Measurements from ENCODE around the gene CFAP43. TPM values are rescaled to one million over a fixed set of nuclear protein-coding genes. Genes with fewer than 3 reads are reported as not detected.

The CFAP43 gene
- total RNA-seq, 1 experiment from 2014 or later = 6.0 TPM

DNA sequence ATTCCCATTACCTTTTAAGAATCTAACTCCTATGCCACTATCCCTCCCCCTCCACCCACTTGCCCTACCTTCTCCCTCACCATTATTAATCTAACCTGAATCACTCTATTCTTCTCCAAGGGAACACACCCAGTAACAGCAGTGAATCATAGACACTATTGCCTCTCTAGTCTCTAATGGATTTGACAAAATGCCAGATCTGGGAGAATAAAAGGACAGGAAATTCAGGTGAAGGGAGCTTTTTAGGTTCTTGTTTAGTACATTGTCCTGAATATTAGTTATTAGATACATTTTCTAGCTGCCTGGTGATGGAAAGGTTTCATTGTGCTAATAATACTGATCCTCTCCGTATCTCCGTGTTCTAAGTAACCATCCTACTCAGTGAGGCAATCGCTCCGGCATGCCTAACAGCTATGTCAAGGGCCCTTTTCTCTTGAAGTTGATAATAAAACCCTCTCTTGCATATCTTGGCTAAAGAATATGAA lies 114.3 kb downstream of the CFAP43 start:
- no peaks in the 10 kb centered on the region for H3K9me3 ChIP-seq (ENCODE audit: insufficient read depth, low read depth)
- no peak overlapping the region for H2AFZ ChIP-seq
- no TSS peak for BruUV-seq (replicated peaks)
- H4K20me1 ChIP-seq (ENCODE audit: insufficient read depth) = no peaks in the 10 kb centered on the region
- no peaks in the 10 kb centered on the region for H3K27me3 ChIP-seq (ENCODE audit: insufficient read depth, low read depth)
- ChIA-PET POLR2A (ENCODE audit: unreplicated experiment) (interaction anchor here (0.6 to 0.7 kb wide), 2 partner anchors 47 to 373 kb away, joined by 3 read pairs; no protein-coding TSS in a partner anchor), CTCF (interaction anchor here (0.9 kb wide), 1 partner anchor 61 kb away, joined by 4 read pairs; no protein-coding TSS in a partner anchor)
- no peak overlapping the region for H3K4me3 ChIP-seq
- H3F3A ChIP-seq (ENCODE audit: insufficient read depth, low read depth) = peaks cover 26% of the 10 kb centered on the region
- peak overlapping the region; percentile 79 for H3K27ac ChIP-seq
- peak; percentile 25 to 87 for DNase-seq
- H3K9me2 ChIP-seq (ENCODE audit: insufficient read depth) = no peaks in the 10 kb centered on the region
- intact Hi-C loops (cut with micrococcal nuclease; ENCODE audit: unreplicated experiment) = no loop called here
- peak overlapping the region; percentile 62 for H3K4me2 ChIP-seq
- H3K79me2 ChIP-seq (ENCODE audit: low read depth) = no peaks in the 10 kb centered on the region
- peaks cover 41% of the 10 kb centered on the region for H3K4me1 ChIP-seq (replicated peaks; ENCODE audit: insufficient read depth)
- no peak for TF ChIP-seq EZH2 (IDR thresholded peaks at IDR 0.05; ENCODE audit: low read depth)
- TF ChIP-seq, protein P1, sequence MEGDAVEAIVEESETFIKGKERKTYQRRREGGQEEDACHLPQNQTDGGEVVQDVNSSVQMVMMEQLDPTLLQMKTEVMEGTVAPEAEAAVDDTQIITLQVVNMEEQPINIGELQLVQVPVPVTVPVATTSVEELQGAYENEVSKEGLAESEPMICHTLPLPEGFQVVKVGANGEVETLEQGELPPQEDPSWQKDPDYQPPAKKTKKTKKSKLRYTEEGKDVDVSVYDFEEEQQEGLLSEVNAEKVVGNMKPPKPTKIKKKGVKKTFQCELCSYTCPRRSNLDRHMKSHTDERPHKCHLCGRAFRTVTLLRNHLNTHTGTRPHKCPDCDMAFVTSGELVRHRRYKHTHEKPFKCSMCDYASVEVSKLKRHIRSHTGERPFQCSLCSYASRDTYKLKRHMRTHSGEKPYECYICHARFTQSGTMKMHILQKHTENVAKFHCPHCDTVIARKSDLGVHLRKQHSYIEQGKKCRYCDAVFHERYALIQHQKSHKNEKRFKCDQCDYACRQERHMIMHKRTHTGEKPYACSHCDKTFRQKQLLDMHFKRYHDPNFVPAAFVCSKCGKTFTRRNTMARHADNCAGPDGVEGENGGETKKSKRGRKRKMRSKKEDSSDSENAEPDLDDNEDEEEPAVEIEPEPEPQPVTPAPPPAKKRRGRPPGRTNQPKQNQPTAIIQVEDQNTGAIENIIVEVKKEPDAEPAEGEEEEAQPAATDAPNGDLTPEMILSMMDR (conservative IDR thresholded peaks at IDR 0.05) = no peak
- no peaks in the 10 kb centered on the region for H3K36me3 ChIP-seq (ENCODE audit: low read depth)

DNA sequence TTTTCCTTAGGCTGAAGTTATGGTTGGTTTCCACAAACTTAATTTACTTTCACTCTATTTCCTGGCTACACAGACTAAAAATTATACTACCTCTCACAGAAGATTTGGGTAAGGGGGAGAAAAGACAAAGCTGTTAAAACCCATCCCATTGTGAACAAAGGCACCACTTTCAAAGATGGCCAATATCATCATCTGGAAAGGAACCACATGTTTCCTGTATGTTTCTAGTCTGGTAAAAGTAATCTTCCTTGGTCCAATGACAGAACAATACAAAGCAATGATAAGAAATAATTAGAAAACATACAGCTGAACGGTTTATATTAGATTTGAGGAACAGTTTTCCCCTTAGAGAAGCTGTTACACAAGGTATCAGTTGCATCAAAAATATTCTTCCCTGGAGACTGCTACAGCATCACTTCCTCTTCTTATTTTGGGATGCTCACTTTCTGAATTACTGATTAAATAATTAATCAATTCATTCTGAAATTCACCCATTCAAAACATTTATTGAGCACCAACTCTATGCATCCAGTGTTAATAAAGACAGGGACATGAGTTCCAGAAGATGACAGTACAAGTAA lies 118.7 kb downstream of the CFAP43 start:
- Histone ChIP-seq H3K4me1 (replicated peaks; ENCODE audit: insufficient read depth) (peaks cover 29% of the 10 kb centered on the region), H3F3A (ENCODE audit: insufficient read depth, low read depth) (peaks cover 24% of the 10 kb centered on the region), H3K36me3 (ENCODE audit: low read depth) (no peaks in the 10 kb centered on the region), H3K4me3 (no peak overlapping the region), H3K9me3 (ENCODE audit: insufficient read depth, low read depth) (no peaks in the 10 kb centered on the region), H2AFZ (no peak overlapping the region), H3K4me2 (no peak overlapping the region), H3K27me3 (ENCODE audit: insufficient read depth, low read depth) (no peaks in the 10 kb centered on the region), H4K20me1 (ENCODE audit: insufficient read depth) (no peaks in the 10 kb centered on the region), H3K9me2 (ENCODE audit: insufficient read depth) (no peaks in the 10 kb centered on the region), H3K79me2 (ENCODE audit: low read depth) (no peaks in the 10 kb centered on the region), H3K27ac (no peak overlapping the region)
- ChIA-PET POLR2A (ENCODE audit: unreplicated experiment) (no interaction called here), CTCF (no interaction called here)
- BruUV-seq (replicated peaks) = no TSS peak
- no peak for DNase-seq
- intact Hi-C loops (cut with micrococcal nuclease; ENCODE audit: unreplicated experiment) = no loop called here
- no peak for TF ChIP-seq EZH2 (IDR thresholded peaks at IDR 0.05; ENCODE audit: low read depth)
- TF ChIP-seq, protein P1 (conservative IDR thresholded peaks at IDR 0.05) = no peak

DNA sequence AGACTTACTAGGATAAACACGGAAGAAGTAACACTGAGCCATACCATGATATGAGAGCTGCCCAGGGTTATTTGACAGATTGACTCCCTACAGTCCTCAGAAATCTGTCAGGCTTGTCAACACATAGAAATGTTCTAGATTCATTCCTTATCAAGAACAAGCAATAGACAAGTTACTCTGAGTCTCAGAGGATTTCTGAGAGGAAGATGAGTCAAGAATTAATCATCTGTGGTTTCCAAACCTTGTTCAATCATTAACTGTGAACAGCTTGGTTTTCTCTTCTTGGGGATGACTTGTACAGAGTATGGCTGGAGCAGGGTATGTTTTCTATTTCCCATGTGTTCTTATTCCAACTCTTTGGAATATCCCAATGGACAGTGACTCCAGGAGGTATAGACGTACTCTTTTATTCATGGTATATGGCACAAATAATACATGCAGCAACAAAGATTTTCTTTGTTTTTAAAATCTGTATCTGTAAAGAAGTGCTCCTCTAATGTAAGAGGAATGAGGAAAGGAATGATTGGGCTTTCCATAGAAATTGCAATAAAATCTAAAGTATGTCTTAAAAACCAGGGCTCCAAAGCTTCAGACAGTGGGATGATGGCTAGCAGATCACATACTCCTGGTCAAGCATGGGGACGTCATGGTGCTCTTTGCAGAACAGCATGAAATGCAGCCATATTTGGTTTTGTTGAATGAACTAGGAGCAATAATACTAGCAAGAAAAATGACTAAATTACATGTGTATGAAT lies 122.1 kb downstream of the CFAP43 start:
- H3K27me3 ChIP-seq (ENCODE audit: insufficient read depth, low read depth) = no peaks in the 10 kb centered on the region
- no peaks in the 10 kb centered on the region for H3K9me2 ChIP-seq (ENCODE audit: insufficient read depth)
- CTCF ChIA-PET = no interaction called here
- H3K27ac ChIP-seq = peak overlapping the region; percentile 52
- intact Hi-C loops (cut with micrococcal nuclease; ENCODE audit: unreplicated experiment) = no loop called here
- H3K9me3 ChIP-seq (ENCODE audit: insufficient read depth, low read depth) = no peaks in the 10 kb centered on the region
- TF ChIP-seq, protein P1 (conservative IDR thresholded peaks at IDR 0.05) = no peak
- no peak for TF ChIP-seq EZH2 (IDR thresholded peaks at IDR 0.05; ENCODE audit: low read depth)
- H3K4me3 ChIP-seq = no peak overlapping the region
- H3K79me2 ChIP-seq (ENCODE audit: low read depth) = no peaks in the 10 kb centered on the region
- peak in 1 of 2 experiments; percentile 79 for DNase-seq
- H3F3A ChIP-seq (ENCODE audit: insufficient read depth, low read depth) = peaks cover 18% of the 10 kb centered on the region
- H3K4me1 ChIP-seq (replicated peaks; ENCODE audit: insufficient read depth) = peaks cover 14% of the 10 kb centered on the region
- POLR2A ChIA-PET (ENCODE audit: unreplicated experiment) = no interaction called here
- no peaks in the 10 kb centered on the region for H4K20me1 ChIP-seq (ENCODE audit: insufficient read depth)
- no peaks in the 10 kb centered on the region for H3K36me3 ChIP-seq (ENCODE audit: low read depth)
- 0 out of 2 replicates have a peak overlapping the region, but pooled peaks have one; percentile 16 for H3K4me2 ChIP-seq
- BruUV-seq (replicated peaks) = no TSS peak
- H2AFZ ChIP-seq = no peak overlapping the region; the same call in 1 of the 2 replicates
